Epidermal melanocyte (primary cell): ENCODE data around the gene KIAA1217.

Experiments used
- DNase-seq: peaks from one replicate; pipeline ENCODE4 v3.0.0; 2011; ENCODE audit warnings: low spot score; ENCODE audit not compliant: insufficient read length

Gene KIAA1217

DNA sequence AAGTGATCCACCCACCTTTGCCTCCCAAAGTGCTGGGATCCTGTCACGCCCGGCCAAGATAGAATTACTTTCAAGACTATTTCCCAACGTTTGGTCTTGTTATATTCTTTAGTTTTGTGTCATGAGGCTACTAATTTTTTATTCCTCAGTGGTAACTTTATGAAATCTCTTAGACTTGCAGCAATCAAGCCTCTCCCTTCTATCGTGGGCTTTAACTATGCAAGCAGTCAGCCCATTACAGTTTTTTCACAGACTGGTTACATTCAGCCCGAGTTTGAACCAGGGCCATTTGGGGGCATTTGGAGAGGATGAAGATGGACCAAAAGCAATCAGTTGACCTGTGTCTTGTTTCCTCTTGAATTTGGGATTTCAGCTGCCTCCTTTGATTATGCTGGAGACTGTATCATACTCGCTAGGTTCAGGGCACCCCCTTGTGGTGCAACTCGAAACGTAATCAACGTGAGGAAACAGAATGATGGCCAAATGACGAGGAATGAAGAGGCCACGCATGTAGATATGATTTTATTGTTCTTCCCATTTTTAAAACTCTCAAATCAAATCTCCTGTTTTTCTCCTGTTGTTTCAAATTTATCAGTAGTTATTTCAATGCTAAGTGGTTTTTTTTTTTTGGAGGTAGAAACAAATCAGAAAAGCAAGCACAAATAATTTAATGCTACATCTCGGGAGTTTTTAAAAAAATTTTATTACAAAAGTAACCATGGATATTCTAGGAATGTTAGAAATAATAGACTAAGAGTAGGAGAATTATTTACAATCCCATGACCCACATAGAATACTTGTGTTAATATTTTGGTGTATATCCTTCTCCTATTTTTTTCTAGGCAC lies 151.6 kb downstream of the KIAA1217 start:
- peak; percentile 47 for DNase-seq

DNA sequence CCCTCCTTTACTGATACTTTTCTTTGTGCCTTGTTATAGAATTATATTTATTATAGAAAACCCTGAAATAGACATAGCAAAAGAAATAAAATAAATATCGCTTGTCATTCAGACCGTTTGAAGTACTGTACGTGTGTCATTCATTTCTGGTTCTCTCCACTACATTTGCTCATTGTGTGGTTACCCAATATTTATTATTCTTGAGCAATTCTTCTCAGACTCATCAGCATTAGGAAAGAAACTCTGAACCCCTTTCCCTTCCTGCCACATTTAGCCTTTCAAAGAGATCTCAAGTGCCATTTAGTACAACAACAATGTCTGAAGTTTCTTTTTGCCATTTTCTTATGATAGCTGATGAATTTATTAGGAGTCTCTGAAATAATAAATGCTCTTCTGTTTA lies 154.1 kb downstream of the KIAA1217 start:
- no peak for DNase-seq

DNA sequence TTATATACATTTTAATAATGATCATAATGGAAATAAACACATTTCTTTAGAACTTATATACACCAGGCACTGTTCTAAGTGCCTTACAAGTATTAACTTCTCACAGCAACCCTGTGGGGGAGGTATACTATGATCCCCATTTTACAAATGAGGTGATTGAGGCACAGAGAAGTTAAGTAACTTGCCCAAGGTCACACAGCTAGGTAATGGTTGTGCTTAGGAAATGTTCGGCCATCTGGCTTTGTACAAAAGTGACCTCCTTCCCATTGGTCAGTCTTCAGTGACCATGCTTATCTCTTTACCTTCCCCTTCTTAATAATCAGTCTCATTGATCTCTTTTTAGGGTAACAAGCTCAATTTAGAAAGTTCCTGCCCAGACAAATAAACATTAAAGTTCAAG lies 158.8 kb downstream of the KIAA1217 start:
- no peak for DNase-seq

DNA sequence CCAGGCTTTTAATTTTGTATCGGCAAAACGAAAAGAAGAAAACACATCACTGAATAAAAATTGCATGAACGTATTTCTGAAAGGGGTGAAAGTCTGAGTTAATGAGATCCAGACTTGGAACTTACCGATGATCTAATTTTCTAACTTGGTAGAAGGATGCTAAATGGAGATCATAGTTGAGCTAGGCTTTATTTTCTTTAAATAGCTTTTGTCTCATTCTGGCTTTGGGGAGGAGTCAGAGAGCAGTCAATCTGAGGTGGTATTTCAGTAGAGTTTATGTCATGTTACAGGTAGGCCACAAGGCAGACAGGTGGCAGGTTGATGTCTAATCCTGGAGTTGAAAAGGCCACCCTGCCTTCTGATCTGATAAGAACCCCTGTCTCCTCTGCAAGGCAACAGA lies 161.9 kb downstream of the KIAA1217 start:
- no peak for DNase-seq

DNA sequence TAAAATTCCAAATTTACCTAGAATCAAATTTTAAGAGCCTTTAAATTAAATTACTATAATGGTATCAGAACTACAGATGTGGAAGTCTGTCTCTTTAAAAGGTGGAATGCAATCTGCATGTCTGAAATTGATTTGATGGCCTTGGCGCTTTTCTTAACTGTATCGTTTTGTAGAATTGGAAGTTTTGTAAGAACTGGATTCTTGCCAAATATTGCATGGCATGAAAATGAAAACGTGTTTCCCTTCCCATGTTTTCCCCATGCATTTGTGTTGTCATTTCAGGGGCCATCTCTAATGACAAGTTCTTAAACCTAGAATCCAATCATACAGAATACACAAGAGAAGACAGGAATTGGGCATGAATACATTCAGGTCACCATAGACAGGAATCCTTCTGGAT lies 162.5 kb downstream of the KIAA1217 start:
- no peak for DNase-seq

DNA sequence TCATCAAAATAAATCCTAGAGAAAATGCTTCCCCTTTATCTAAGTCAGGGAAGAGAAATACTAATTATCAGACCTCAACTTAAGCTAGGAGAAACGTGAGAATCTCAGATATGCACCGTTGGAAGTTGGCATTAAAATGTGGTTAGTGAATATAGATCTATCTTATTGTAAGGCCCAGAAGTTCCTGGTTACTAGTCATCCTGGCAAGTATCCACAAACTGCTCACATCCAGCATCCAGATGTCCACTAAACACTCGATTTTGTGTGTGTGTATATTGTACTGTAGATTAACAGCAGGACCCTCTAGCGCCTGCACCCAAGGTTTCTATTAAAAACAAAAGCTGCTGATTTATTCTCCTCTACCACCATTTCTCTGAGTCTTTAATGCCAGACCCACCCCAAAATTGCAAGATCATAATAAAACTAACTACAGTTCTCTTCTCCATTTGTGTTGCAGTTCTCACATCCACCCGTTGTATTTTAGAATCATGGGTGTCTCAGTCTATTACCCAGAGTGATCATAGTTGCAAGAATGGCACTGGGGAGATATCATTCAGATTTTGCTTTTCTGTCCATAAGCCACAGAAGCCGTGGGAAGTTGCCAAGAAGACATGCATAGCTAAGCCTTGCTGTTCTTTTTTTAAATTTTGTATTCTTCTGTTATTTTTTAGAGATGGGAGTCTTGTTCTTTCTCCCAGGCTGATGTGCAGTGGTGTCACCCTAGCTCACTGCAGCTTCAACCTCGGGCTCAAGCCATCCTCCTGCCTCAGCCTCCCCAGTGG lies 165.4 kb downstream of the KIAA1217 start:
- DNase-seq = no peak

DNA sequence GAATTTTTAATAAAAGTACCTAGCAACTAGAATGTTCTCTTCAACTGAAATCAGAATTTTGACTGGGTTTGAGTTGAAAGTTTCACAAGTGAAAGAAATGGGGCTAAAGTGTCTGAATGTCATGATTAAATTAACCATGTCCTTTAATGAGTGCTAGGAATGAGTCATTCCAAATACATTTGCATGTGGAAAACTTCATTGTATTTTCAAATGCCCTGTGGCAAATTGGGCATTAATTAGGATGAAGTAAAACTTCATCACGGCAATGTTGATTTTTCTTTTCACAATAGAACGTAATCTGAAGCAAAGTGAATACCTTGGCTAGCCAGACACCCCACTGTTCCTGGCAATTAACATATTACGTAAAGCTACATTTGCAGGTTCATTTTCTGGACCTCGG lies 166.6 kb downstream of the KIAA1217 start:
- DNase-seq = no peak

DNA sequence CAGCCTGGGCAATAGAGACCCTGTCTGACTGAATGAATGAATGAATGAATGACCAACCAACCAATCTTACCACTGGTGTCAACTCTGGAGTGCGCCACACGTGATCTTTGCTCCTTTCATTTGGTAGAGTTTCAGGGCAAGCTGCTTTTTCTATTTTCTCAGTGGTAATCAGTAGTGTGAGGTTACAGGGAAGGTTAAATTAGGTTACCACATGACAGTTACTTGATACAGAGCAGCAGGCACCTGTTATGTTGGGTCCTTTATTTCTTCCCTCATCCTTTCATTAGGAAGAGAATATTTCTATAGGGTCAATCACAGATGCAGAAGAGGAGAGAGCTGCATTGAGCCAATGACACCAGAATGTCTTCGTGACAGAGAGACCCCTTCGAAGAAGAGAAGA lies 167.8 kb downstream of the KIAA1217 start:
- DNase-seq = no peak

DNA sequence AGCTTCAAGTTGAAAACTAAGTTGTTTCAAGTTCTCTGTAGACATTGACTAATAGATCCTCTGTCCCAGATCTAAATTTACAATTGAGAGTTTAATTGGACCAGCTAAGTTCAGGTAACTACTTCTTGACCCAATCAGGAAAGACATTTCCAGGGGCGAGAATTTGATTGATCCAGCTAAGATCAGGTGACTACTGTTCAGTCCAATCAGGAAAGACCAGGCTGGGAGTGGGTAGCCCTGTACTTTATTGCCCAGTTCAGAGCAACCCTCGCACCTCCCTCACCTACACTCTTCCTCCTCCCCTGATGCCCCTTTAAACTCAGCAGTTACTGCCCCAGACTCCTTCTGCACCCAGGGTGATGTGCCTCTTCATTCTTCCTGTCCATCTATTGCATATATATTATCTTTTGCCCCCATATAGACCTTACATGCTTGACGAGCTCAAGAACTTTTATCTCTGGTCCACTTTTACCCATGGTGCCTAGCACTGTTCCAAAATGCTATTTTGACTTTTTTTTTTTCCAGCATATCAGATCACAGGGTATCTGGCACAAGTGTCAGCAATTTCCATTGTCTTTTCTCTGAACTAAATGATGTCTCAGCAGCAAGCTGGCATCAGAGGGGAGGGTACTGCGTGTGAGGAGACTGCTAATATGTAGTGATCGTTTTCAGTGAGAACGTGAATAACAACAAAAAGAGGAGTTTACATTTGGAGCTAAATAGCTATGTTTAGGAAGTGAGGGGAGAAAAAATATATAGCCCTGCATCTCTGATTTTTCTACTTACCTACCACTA lies 169.4 kb downstream of the KIAA1217 start:
- no peak for DNase-seq

DNA sequence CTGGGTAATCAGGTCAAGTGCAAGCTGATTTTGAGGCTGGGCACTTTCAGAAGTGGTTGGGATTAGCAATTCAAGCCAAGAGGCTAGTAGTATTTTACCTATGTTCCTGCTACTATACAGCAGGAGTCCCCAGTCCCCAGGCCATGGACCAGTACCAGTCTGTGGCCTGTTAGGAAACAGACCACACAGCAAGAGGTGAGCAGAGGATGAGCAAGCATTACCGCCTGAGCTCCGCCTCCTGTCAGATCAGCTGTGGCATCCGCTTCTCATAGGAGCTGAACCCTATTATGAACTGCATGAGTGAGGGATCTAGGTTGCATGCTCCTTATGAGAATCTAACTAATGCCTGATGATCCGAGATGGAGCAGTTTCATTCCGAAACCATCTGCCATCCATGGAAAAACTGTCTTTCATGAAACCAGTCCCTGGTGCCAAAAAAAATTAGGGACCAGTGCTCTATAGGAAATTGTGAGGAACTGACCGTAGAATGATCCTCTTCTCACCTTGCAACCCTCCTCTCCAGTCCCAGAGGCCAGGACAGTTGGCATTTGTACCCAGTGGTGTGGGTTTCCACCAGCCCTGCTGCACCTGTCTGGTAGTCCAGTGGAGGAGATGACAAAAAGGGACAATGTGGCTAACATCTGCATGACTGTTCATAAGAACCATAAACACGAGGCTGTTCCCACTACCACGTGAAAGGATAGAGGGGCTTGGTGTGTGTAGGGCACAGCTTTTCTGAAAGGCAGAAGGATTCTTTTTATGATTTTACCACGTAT lies 172.5 kb downstream of the KIAA1217 start:
- DNase-seq = no peak

DNA sequence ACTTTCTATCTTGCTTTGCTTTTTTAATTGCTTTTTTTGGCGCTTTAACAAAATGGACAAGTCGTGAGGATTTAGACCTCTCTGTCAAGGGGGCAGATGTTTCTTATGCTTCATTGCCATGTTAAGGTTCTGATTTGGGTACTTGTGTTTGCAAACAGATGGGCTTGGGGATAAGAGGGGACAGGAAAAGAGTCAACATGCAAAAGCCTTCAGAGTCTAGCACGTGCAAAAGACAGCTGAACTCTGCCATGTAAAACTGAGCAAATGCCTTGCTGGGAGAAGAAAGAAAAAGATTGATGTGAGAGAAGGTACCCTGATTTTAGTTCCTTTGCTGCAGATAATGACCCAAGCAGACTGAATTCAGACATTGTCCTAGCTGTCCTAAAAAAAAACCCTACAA lies 173.1 kb downstream of the KIAA1217 start:
- DNase-seq = no peak

DNA sequence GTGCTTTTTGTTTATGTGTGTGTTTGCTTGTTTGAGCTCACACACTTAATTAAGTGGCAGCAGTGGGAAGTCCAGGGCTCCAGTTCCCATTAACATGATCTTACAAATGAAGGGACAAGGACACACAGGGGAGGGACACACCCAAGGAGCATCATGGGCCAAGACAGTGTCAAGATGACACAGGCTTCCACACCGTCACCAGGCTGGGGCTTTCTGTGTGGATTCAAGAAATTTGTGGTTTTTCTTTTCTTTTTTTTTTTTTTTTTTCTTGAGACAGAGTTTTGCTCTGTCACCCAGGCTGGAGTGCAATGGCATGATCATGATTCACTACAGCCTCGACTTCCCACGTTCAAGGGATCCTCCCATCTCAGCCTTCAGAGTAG lies 173.6 kb downstream of the KIAA1217 start:
- no peak for DNase-seq

DNA sequence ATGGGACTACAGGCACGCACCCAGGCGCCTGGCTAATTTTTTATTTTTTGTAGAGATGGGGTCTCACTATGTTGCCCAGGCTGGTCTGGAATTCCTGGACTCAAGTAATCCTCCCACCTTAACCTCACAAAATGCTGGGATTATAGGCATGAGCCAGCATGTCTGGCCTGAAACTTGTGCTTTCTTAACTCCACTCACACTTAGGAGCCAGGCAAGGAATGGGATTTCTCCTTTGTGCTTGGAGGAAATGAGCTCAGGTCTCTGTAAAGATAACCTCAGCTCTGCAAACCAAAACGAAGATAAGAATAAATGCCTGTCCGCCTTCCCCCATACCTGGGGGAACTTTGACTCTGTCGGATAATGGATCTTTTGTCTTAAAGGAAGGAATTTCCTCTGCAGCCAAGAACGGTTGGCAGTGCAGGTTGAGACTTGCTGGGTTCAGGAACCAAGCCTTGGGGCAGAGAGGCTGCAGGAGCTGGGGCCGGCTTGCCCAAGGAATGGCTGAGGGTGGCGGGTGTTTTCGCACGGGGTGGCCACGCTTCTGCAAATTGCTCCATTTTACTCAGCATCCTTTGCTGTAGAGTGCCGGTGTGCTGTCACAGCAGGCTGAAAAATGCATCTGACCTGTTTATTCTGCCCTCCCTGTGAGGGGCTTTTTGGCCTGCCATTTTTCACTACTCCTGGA lies 174.2 kb downstream of the KIAA1217 start:
- no peak for DNase-seq

DNA sequence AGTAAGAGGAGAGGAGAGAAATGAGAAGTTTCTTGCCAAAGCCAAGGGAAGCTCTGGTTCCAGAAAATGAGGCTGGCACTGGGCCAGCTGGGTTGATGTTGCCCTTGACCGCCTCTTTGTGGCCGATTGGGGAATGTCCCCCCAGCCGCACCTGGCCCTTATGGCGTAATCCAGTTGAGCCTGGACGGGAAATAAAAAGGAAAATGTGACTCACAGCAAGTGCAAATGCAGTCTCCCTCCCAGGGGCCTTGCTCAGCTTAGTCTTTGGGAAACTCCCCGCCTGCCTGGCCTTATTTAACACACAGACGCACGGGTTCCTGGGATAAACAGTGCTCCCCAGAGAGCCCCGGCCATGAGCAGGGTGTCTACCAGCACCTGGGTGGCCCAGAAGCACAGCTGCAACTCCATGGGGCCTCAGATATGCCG lies 174.8 kb downstream of the KIAA1217 start:
- DNase-seq = peak; percentile 28

DNA sequence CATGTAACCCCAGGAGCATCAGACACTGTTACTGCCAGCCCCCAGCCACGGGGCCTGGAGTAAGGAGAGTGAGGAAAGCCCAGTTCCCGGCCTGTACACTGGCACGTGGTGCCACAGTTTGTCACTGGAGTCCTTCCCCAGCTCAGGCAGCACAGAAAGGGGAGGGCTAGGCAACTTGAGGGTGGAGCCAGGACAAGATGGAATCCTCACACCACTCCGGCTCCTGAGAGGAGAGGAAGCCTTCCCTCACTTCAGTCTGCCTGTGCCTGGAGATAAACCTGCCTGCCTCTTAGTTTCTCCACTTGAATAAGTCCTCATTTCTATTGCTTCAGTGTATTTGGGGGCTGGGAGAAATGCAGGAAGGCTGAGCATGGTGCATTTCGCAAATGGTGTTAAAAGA lies 176.0 kb downstream of the KIAA1217 start:
- no peak for DNase-seq

DNA sequence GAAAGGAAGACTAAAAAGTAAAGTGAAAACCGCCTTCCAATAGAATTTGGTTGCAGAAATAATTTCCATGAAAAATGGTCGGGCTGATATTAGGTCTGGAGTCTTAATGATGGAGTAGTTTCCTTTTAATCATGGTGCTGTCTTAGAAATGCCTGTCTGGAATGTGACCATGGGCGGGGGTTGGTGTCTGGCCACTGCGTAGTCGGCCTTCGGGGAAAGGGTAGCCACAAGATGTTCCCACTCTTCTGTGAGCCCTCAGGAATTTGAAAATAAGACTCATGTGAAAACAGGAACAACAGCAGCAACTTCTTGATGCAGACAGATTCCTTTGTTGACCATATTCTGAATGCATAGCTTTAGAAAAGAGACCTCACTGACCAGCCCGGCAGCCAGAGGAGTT lies 176.8 kb downstream of the KIAA1217 start:
- peak; percentile 22 for DNase-seq

DNA sequence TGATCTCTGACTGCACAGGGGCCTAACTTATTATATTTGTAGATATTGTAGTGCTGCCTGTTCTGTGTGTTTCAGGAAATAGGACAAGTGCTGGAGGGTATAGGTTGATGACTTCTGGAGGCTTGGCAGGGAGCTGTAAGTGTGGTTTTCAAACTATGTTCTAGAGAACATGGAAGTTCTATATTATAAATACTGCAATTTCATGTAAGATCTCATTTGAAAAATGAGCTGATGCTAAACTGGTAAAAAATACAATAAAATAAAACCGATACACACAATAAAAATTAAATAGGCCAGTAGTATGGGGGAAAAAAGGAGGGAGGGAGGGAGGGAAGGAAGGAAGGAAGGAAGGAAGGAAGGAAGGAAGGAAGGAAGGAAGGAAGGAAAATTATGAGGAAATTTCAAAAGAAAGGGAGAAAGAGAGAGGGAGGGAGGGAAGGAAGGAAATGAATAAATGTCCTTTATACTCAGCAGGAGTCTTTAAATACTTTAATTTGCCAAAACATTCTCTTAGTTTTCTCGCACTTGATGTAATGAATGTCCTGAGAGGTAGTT lies 181.3 kb downstream of the KIAA1217 start:
- no peak for DNase-seq

DNA sequence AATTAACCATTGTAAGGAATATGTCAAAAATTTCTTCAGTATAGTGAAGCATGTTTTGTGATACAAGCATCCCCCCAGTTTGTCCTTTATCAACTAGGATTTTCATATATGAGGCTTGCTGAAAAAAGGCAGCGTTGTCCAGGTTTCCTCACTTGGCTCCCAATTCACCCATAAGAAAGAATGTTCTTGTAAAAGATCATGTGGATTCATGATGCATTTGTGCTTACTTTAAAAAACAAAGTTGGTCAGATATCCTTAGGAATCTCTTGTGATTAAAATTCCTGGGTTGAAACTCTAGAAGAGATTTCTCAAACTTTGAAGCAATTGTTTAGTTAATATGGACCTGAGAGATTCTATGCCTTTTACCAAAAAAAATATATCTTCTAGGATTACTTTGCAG lies 181.8 kb downstream of the KIAA1217 start:
- DNase-seq = no peak

DNA sequence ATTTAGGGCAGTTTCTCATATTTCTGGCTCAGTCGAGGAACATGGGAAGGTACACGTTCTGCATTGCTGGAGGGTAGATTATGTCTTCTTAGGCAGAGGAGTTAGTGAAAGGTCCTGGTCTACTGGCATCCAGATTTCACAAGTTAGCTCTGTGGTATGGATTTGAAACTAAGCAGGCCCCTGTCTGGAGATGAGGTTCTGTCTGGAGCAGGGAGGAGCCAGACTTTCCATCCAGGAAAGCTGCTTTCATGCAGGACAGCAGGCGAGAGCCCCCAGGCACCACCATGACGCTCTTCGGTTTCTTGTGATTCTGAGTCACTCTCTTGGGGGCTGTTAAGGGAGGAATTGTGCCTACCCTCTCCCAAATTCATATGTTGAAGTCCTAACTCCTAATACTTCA lies 184.3 kb downstream of the KIAA1217 start:
- no peak for DNase-seq

DNA sequence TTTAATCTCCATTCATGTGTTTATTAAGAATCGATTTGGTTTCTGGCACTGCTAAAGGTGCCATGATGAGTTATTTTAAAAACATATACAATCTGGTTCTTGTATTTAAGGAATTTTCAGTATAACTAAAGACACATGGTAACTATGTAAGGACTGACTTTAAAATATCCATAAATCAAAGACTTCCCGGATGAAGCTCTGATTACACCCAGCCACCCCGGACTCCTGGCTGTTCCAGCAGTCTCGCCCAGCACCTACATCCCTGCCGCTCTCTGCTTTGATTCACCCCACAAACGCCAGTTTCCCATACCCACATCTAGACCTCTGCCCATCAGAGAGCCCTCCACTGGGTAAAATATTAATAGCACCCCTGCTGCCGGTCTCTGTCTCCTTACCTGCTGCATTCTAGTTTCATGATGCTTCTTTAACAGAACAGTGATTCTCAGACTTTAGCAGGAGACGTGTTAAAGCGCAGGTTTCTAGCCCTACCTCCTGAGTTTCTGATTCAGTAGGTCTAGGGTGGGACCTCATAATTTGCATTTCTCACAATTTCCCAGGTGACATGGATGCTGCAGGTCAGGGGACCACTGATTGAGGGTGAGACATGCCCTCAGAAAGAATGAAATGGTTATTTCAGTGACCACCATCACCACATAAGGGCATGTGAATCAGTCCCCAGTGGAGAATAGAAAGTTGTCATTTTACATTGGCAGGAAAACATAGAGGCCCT lies 185.7 kb downstream of the KIAA1217 start:
- no peak for DNase-seq
